Kidney tubule cell (primary cell): Measurements from ENCODE around the gene ADIPOR1.
"Not testable (repeated sequence)": the region's sequence is repeated elsewhere in the genome, so short reads cannot be mapped to it uniquely, and the experiment has no call there.

ENCODE experiments used
- DNase-seq: peaks from one replicate; pipeline ENCODE4 v3.0.0-alpha.2; 2018; ENCODE audit warnings: low spot score

The ADIPOR1 gene

DNA sequence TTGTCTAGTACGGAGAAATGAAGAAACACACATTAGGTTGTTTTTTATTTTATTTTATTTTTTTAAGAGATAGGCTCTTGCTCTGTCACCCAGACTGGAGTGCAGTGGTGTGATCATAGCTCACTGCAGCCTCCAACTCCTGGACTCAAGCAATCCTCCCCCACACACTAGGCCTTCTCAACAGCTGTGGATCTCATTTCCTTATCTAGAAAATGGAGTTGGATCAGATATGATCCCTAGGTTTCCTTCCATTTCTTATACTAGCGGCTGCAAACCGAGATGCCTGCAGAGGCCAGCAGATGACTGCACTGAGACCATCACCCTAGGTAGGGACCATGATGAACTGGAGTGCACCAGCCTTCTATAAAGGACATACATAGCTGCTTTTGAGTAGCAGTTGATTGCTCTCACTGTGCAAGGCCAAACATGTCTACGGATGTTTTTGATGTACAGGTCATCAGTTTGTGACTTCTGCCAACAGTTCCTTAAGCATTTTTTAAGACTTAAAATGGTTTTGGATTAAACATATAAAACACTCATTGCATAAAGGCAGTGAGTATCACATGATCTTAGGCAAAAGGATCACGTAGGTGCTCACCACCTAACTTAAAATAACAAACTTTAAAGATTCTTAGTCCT lies 19.7 kb downstream of the ADIPOR1 start:
- no peak for DNase-seq

- not testable (repeated sequence) for DNase-seq
Measured at GRCh38 chr1:202936409-202936808, 21.7 kb downstream of the ADIPOR1 start.

- DNase-seq = no peak
Measured at GRCh38 chr1:202935844-202936243, 22.3 kb downstream of the ADIPOR1 start.

DNA sequence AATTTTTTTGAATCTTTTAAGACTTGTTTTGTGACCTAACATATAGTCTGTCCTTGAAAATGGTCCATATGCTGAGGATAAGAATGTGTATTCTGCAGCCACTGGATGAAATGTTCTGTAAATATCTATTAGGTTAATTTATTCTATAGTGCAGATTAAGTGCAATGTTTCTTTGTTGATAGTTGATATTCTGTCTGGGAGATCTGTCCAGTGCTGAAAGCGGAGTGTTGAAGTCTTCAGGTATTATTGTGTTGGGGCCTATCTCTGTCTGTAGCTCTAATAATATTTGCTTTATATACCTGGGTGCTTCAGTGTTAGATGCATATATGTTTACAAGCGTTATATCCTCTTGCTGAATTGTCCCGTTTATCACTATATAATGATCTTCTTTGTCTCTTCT lies 23.4 kb downstream of the ADIPOR1 start:
- no peak for DNase-seq

DNA sequence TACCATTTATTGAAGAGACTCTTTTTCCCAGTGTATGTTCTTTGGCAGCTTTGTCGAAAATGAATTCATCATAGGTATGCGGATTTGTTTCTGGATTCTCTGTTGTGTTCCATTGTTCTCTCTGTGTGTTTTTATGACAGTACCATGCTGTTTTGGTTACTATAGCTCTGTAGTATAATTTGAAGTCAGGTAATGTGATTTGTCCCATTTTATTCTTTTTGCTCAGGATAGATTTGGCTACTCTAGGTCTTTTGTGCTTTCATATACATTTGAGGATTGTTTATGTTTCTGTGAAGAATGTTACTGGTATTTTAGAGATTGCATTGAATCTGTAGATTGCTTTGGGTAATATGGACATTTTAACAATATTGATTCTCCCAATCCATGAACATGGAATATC lies 25.6 kb downstream of the ADIPOR1 start:
- no peak for DNase-seq

- DNase-seq = peak; percentile 97
Measured at GRCh38 chr1:202926581-202927491, 31.3 kb downstream of the ADIPOR1 start, which contains the start of gene KLHL12. Gene KLHL12, minus strand, starts transcription at chr1:202927234. Its CDS starts 2,072 bp downstream, at chr1:202925162.

DNA sequence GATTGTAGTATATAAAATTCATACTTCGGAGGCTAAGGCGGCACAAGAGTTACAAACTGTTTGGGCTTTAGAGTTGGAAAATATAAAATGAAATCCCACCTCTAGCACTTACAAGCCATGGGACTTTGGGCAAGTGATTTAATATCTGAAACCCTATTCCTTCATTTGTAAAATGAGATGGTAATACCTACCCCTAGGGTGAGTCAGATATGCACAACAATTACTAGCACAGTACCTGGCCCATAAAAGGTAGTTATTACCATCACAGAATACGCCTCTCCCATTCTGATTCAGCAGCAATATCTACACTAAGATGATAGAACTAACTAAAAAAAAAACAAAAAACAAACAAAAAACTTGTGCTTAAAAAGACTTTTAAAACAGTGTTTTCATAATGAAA lies 34.6 kb downstream of the ADIPOR1 start:
- no peak for DNase-seq

- DNase-seq = no peak
Measured at GRCh38 chr1:202919615-202920014, 38.5 kb downstream of the ADIPOR1 start.

DNA sequence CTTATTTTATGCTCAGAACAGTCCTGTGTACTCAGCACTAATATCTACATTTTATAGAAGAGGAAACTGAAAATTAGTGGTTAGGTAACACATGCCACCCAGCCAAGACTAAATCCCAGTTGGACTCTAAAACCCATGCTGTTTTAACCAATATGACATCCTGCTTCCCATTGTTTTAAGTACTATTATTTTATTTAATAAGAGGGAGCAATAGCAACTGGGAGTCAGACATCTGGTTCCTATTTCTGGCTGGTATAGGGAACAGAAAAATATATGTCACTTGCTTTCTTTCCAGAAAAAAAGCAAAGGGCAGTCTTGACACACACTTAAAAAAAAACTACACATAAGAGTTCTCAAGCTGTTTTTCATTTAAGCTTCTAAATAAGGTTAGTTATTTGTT lies 43.0 kb downstream of the ADIPOR1 start:
- DNase-seq = no peak

DNA sequence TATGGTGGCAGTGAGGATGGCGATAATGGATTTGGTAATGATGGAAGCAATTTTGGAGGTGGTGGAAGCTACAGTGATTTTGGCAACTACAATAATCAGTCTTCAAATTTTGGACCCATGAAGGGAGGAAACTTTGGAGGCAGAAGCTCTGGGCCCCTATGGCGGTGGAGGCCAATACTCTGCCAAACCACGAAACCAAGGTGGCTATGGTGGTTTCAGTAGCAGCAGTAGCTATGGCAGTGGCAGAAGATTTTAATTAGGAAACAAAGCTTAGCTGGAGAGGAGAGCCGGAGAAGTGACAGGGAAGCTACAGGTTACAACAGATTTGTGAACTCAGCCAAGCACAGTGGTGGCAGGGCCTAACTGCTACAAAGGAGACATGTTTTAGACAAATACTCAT lies 45.6 kb downstream of the ADIPOR1 start:
- not testable (repeated sequence) for DNase-seq

GRCh38 chr1:202909494-202909893 lies 48.6 kb downstream of the ADIPOR1 start:
- no peak for DNase-seq

- no peak for DNase-seq
Measured at GRCh38 chr1:202908998-202909397, 49.1 kb downstream of the ADIPOR1 start.

GRCh38 chr1:202905331-202905730 lies 52.8 kb downstream of the ADIPOR1 start:
- DNase-seq = no peak

GRCh38 chr1:202903808-202904207 lies 54.3 kb downstream of the ADIPOR1 start:
- not testable (repeated sequence) for DNase-seq

GRCh38 chr1:202901555-202901954 lies 56.6 kb downstream of the ADIPOR1 start:
- no peak for DNase-seq

- DNase-seq = no peak
Measured at GRCh38 chr1:202892501-202892900, 65.6 kb downstream of the ADIPOR1 start.
